HL-60 (cell line): ENCODE results near the gene ANKRD44.

Experiments
- CTCF ChIP-seq: IDR thresholded peaks from one replicate; pipeline ENCODE4 v1.5.1; 2011; ENCODE audit warnings: low read length, control low read depth, inconsistent platforms; ENCODE audit not compliant: insufficient read depth
- POLR2AphosphoS5 ChIP-seq: IDR thresholded peaks from 2 replicates; pipeline ENCODE4 v1.6.1; 2012; ENCODE audit warnings: low read depth
- SPI1 ChIP-seq: IDR thresholded peaks from 2 replicates; pipeline ENCODE4 v1.6.1; 2012; ENCODE audit warnings: low read depth, mild to moderate bottlenecking, borderline replicate concordance
- TF ChIP-seq, protein P1 (sequence below): IDR thresholded peaks from 2 replicates; pipeline ENCODE4 v1.6.1; 2012; ENCODE audit warnings: low read depth; ENCODE audit not compliant: insufficient replicate concordance

- TF ChIP-seq CTCF (no peak), POLR2AphosphoS5 (no peak), SPI1 (peak; percentile 68)
- TF ChIP-seq, protein P1, sequence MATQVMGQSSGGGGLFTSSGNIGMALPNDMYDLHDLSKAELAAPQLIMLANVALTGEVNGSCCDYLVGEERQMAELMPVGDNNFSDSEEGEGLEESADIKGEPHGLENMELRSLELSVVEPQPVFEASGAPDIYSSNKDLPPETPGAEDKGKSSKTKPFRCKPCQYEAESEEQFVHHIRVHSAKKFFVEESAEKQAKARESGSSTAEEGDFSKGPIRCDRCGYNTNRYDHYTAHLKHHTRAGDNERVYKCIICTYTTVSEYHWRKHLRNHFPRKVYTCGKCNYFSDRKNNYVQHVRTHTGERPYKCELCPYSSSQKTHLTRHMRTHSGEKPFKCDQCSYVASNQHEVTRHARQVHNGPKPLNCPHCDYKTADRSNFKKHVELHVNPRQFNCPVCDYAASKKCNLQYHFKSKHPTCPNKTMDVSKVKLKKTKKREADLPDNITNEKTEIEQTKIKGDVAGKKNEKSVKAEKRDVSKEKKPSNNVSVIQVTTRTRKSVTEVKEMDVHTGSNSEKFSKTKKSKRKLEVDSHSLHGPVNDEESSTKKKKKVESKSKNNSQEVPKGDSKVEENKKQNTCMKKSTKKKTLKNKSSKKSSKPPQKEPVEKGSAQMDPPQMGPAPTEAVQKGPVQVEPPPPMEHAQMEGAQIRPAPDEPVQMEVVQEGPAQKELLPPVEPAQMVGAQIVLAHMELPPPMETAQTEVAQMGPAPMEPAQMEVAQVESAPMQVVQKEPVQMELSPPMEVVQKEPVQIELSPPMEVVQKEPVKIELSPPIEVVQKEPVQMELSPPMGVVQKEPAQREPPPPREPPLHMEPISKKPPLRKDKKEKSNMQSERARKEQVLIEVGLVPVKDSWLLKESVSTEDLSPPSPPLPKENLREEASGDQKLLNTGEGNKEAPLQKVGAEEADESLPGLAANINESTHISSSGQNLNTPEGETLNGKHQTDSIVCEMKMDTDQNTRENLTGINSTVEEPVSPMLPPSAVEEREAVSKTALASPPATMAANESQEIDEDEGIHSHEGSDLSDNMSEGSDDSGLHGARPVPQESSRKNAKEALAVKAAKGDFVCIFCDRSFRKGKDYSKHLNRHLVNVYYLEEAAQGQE: no peak
Observed at GRCh38 chr2:197240421-197241041, 70.0 kb downstream of the ANKRD44 start.
